ENCODE data around the gene TMEM179. TPM values are rescaled to one million over a fixed set of nuclear protein-coding genes. Genes with fewer than 3 reads are reported as not detected.

TMEM179 gene
- polyA plus RNA-seq, 1 donor (not counting 4 experiments of a cell fraction or from before 2014, with no cell fraction given) = not detected

DNA sequence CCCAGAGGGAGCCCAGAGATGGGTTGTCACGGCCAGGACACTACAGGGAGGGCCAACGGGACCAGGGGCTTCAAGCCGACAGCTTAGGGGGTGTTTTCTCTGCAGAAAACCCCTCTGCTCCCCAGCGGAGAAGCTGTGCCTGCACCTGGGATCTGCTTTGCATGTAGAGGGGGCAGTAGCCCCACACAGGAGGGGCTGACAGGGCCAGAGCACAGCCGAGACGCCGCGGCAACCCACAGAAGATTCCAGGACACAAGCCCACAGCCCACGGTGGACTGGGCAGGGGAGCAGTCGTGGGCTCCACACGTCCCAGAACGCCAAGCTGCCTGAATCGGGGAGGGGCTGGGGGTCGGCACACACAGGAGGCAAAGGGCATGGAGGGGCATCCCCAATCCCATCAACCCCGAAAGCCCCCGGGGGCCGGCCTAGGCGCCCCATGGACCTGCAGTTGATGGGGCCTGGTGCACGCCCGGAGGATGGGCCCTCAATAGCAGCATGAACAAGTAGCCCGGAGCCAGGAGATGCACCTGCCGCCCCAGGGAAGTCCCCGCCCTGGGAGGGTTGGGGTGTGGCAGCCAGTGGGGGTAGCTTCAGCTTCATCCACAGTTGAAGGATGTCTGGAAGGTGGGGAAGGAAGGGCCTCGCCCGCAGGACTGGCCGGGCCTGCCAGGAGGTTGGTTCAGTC, 30.5 kb upstream of the TMEM179 start:
- FAIRE-seq = no peak
- Histone ChIP-seq H2AFZ (ENCODE audit: control insufficient read depth, low read length) (no peak overlapping the region), H3K9me1 (ENCODE audit: control insufficient read depth, extremely low read depth, insufficient read depth, low read length) (no peaks in the 10 kb centered on the region), H3K4me3 (ENCODE audit: control insufficient read depth in 2 of 3, extremely low read depth in 1 of 3, insufficient read depth in 2 of 3, low read depth in 1 of 3, low read length in 3 of 3) (no peak overlapping the region), H3K4me1 (ENCODE audit: control insufficient read depth, extremely low read depth, insufficient read depth, low read length) (no peaks in the 10 kb centered on the region), H4K20me1 (ENCODE audit: control insufficient read depth, extremely low read depth, insufficient read depth, low read length) (no peaks in the 10 kb centered on the region), H3K27me3 (ENCODE audit: control insufficient read depth, extremely low read depth, insufficient read depth, low read length) (peaks cover 24% of the 10 kb centered on the region), H3K9me3 (ENCODE audit: control insufficient read depth, low read depth, low read length) (no peaks in the 10 kb centered on the region), H3K79me2 (ENCODE audit: control insufficient read depth, insufficient read depth, low read length) (no peaks in the 10 kb centered on the region), H3K36me3 (ENCODE audit: control insufficient read depth in 2 of 2, extremely low read depth in 1 of 2, insufficient read depth in 2 of 2, low read length in 2 of 2) (no peaks in the 10 kb centered on the region), H3K4me2 (ENCODE audit: control insufficient read depth, extremely low read depth, insufficient read depth, low read depth, low read length) (no peak overlapping the region), H3K27ac (ENCODE audit: control insufficient read depth, insufficient read depth, low read length) (no peak overlapping the region), H3K9ac (ENCODE audit: control insufficient read depth, extremely low read depth, insufficient read depth, low read length) (no peak overlapping the region)
- TF ChIP-seq EZH2 (IDR thresholded peaks at IDR 0.05; ENCODE audit: low read length) = no peak
- TF ChIP-seq, protein P1, sequence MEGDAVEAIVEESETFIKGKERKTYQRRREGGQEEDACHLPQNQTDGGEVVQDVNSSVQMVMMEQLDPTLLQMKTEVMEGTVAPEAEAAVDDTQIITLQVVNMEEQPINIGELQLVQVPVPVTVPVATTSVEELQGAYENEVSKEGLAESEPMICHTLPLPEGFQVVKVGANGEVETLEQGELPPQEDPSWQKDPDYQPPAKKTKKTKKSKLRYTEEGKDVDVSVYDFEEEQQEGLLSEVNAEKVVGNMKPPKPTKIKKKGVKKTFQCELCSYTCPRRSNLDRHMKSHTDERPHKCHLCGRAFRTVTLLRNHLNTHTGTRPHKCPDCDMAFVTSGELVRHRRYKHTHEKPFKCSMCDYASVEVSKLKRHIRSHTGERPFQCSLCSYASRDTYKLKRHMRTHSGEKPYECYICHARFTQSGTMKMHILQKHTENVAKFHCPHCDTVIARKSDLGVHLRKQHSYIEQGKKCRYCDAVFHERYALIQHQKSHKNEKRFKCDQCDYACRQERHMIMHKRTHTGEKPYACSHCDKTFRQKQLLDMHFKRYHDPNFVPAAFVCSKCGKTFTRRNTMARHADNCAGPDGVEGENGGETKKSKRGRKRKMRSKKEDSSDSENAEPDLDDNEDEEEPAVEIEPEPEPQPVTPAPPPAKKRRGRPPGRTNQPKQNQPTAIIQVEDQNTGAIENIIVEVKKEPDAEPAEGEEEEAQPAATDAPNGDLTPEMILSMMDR (optimal IDR thresholded peaks at IDR 0.05 in 1 of 3, IDR thresholded peaks at IDR 0.05 in 1 of 3, conservative IDR thresholded peaks at IDR 0.05 in 1 of 3; ENCODE audit: extremely low read depth in 1 of 3, insufficient read depth in 2 of 3, low read length in 3 of 3) = no peak
- dilution Hi-C loops (cut with MboI; ENCODE audit: extremely low pct_ligation_motif_present, low sequenced_read_pairs) = no loop called here
- no peak for DNase-seq (ENCODE audit: low read depth, low spot score)

DNA sequence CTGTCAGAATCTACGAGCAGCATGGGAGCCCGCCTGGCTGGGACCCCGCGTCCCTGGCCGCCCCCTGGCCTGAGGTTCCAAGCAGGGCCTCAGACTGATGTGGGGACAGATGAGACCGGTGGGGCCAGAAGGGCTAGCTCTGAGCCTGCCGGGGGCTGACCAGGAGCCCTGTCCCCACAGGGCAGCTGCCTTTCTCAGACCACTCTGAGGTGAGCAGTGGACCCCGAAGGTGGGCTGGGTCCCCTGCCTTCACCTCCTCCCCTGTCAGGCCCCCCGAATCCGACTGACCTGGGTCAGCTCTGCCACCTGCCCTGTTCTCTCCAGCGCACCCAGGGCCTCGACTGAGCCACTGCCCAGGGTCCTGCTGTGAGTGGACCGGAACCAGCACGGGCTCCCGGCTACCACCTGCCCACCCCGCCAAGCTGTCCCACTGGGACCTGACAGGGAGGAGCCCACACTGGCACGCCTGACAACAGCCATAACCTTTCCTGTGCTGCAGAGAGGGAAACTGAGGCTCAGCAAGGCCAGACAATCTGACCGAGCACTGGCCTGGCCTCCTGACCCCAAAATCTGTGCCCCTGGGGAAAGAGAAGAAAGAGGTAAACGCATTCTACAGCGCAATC, 29.7 kb upstream of the TMEM179 start:
- H4K20me1 ChIP-seq (ENCODE audit: control insufficient read depth, extremely low read depth, insufficient read depth, low read length) = no peaks in the 10 kb centered on the region
- no peaks in the 10 kb centered on the region for H3K9me3 ChIP-seq (ENCODE audit: control insufficient read depth, low read depth, low read length)
- no peaks in the 10 kb centered on the region for H3K79me2 ChIP-seq (ENCODE audit: control insufficient read depth, insufficient read depth, low read length)
- H3K4me1 ChIP-seq (ENCODE audit: control insufficient read depth, extremely low read depth, insufficient read depth, low read length) = no peaks in the 10 kb centered on the region
- no peak overlapping the region for H3K9ac ChIP-seq (ENCODE audit: control insufficient read depth, extremely low read depth, insufficient read depth, low read length)
- no peak overlapping the region for H2AFZ ChIP-seq (ENCODE audit: control insufficient read depth, low read length)
- H3K9me1 ChIP-seq (ENCODE audit: control insufficient read depth, extremely low read depth, insufficient read depth, low read length) = no peaks in the 10 kb centered on the region
- H3K4me2 ChIP-seq (ENCODE audit: control insufficient read depth, extremely low read depth, insufficient read depth, low read depth, low read length) = no peak overlapping the region
- H3K27ac ChIP-seq (ENCODE audit: control insufficient read depth, insufficient read depth, low read length) = no peak overlapping the region
- no peak overlapping the region for H3K4me3 ChIP-seq (ENCODE audit: control insufficient read depth in 2 of 3, extremely low read depth in 1 of 3, insufficient read depth in 2 of 3, low read depth in 1 of 3, low read length in 3 of 3)
- no peaks in the 10 kb centered on the region for H3K36me3 ChIP-seq (ENCODE audit: control insufficient read depth in 2 of 2, extremely low read depth in 1 of 2, insufficient read depth in 2 of 2, low read length in 2 of 2)
- no peak for DNase-seq (ENCODE audit: low read depth, low spot score)
- peaks cover 24% of the 10 kb centered on the region for H3K27me3 ChIP-seq (ENCODE audit: control insufficient read depth, extremely low read depth, insufficient read depth, low read length)
- FAIRE-seq = no peak
- dilution Hi-C loops (cut with MboI; ENCODE audit: extremely low pct_ligation_motif_present, low sequenced_read_pairs) = no loop called here
- TF ChIP-seq, protein P1 (optimal IDR thresholded peaks at IDR 0.05 in 1 of 3, IDR thresholded peaks at IDR 0.05 in 1 of 3, conservative IDR thresholded peaks at IDR 0.05 in 1 of 3; ENCODE audit: extremely low read depth in 1 of 3, insufficient read depth in 2 of 3, low read length in 3 of 3) = no peak
- no peak for TF ChIP-seq EZH2 (IDR thresholded peaks at IDR 0.05; ENCODE audit: low read length)
